ENCODE data around the gene DDX20.

- TF ChIP-seq, protein P1, sequence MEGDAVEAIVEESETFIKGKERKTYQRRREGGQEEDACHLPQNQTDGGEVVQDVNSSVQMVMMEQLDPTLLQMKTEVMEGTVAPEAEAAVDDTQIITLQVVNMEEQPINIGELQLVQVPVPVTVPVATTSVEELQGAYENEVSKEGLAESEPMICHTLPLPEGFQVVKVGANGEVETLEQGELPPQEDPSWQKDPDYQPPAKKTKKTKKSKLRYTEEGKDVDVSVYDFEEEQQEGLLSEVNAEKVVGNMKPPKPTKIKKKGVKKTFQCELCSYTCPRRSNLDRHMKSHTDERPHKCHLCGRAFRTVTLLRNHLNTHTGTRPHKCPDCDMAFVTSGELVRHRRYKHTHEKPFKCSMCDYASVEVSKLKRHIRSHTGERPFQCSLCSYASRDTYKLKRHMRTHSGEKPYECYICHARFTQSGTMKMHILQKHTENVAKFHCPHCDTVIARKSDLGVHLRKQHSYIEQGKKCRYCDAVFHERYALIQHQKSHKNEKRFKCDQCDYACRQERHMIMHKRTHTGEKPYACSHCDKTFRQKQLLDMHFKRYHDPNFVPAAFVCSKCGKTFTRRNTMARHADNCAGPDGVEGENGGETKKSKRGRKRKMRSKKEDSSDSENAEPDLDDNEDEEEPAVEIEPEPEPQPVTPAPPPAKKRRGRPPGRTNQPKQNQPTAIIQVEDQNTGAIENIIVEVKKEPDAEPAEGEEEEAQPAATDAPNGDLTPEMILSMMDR (IDR thresholded peaks at IDR 0.05) = no peak
- TF ChIP-seq POLR2A (IDR thresholded peaks at IDR 0.05) = no peak
These were observed 31.0 kb downstream of the DDX20 start for GRCh38 chr1:111786669-111787207.

Data from thyroid gland (tissue), 4 donors.